Measurements from ENCODE around the gene SIGLEC9.
"Not testable (repeated sequence)": the region's sequence is repeated elsewhere in the genome, so short reads cannot be mapped to it uniquely, and the experiment has no call there.

The SIGLEC9 gene

DNA sequence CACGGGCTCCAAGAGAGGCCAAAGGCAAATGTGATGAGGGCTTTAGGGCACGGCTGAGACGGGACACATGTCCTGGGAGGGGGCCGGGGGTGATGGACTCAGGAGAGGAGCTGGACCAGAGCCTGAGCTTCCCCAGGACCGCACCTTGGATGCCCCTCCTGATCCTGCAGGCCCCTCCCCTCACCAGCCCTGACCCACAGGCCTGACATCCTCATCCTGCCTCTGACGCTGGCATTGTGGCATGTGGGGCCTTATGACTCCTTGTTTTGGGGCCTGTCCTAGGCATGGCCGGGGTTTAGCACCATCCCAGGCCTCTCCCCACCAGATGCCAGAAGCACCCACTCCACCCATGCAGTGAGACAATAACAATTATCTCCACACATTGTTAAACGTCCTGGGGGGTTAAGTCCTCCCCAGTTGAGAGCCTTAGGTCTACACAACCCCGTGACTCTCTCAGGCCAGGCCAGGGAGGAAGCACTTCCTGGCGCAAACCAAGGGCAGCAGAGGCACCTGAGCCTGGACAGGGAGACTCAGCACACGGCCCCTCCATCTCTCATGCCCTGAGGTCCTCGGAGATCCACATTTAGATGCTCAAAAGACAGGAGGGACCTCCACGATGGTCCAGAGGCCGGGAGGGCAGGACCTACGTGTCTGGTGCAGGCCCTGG lies 18.2 kb downstream of the SIGLEC9 start:
- not testable (repeated sequence) for H3K9me3 ChIP-seq (ENCODE audit: control insufficient read depth, insufficient read depth, low read length); H3K4me3 ChIP-seq (ENCODE audit: low read length); H3K27me3 ChIP-seq (ENCODE audit: control insufficient read depth, insufficient read depth, low read length); H3K4me1 ChIP-seq (ENCODE audit: control insufficient read depth, insufficient read depth, low read length); H3K36me3 ChIP-seq (ENCODE audit: control insufficient read depth, insufficient read depth, low read length); H3K27ac ChIP-seq (ENCODE audit: low read length); DNase-seq (ENCODE audit: low read depth, low spot score)
- no CpG with 5 or more reads among the region's 15 CpGs for WGBS (ENCODE audit: insufficient coverage, insufficient read length)

DNA sequence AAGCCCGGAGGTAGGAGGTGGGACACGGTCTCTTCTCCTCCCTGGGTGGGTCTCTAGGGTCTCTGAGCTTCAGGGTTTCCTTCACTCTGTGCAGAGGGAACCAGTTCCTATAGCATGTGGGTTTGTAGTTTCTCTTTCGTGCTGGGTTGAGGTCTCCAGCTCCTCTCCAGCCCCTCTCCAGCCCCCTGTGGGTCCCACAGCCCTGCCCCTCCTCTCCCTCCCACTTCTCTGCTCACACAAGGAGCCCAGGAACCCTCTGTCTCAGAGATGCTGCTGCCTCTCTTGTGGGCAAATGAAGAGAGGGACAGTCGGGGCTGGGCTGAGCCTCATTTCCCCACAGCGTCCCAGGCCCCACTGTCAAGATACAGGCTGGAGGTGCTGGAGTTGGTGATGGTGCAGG lies 18.8 kb downstream of the SIGLEC9 start:
- Histone ChIP-seq H3K4me3 (ENCODE audit: low read length) (no peak overlapping the region), H3K27ac (ENCODE audit: low read length) (no peak overlapping the region), H3K9me3 (ENCODE audit: control insufficient read depth, insufficient read depth, low read length) (no peaks in the 10 kb centered on the region), H3K36me3 (ENCODE audit: control insufficient read depth, insufficient read depth, low read length) (no peaks in the 10 kb centered on the region), H3K27me3 (ENCODE audit: control insufficient read depth, insufficient read depth, low read length) (no peaks in the 10 kb centered on the region), H3K4me1 (ENCODE audit: control insufficient read depth, insufficient read depth, low read length) (peaks cover 4% of the 10 kb centered on the region; the same call in 1 of the 2 replicates)
- DNase-seq (ENCODE audit: low read depth, low spot score), result no peak
- WGBS (ENCODE audit: insufficient coverage, insufficient read length), result no CpG with 5 or more reads among the region's 5 CpGs

DNA sequence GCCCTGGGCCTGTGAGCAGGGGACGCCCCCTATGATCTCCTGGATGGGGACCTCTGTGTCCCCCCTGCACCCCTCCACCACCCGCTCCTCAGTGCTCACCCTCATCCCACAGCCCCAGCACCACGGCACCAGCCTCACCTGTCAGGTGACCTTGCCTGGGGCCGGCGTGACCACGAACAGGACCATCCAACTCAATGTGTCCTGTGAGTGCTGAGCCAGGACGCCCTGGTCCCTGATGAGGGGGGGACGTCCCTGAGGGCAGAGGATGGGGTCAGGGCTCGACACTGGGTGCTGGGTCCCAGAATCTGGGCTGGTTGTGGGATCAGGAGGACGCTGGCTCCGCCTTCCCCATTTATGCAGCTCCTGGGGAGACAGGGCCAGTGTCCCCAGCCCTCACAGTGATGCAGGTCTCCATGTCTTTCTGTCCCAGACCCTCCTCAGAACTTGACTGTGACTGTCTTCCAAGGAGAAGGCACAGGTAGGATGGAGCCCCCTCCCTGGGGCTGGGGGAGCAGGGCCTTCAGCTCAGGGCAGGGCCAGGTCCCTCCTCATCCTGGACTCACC lies 19.9 kb downstream of the SIGLEC9 start:
- H3K4me1 ChIP-seq (ENCODE audit: control insufficient read depth, insufficient read depth, low read length), result peaks cover 4% of the 10 kb centered on the region; the same call in 1 of the 2 replicates
- no peak overlapping the region for H3K4me3 ChIP-seq (ENCODE audit: low read length)
- H3K27me3 ChIP-seq (ENCODE audit: control insufficient read depth, insufficient read depth, low read length), result no peaks in the 10 kb centered on the region
- no peaks in the 10 kb centered on the region for H3K36me3 ChIP-seq (ENCODE audit: control insufficient read depth, insufficient read depth, low read length)
- no peak overlapping the region for H3K27ac ChIP-seq (ENCODE audit: low read length)
- no peaks in the 10 kb centered on the region for H3K9me3 ChIP-seq (ENCODE audit: control insufficient read depth, insufficient read depth, low read length)
- DNase-seq (ENCODE audit: low read depth, low spot score), result no peak
- no CpG with 5 or more reads among the region's 11 CpGs for WGBS (ENCODE audit: insufficient coverage, insufficient read length)

DNA sequence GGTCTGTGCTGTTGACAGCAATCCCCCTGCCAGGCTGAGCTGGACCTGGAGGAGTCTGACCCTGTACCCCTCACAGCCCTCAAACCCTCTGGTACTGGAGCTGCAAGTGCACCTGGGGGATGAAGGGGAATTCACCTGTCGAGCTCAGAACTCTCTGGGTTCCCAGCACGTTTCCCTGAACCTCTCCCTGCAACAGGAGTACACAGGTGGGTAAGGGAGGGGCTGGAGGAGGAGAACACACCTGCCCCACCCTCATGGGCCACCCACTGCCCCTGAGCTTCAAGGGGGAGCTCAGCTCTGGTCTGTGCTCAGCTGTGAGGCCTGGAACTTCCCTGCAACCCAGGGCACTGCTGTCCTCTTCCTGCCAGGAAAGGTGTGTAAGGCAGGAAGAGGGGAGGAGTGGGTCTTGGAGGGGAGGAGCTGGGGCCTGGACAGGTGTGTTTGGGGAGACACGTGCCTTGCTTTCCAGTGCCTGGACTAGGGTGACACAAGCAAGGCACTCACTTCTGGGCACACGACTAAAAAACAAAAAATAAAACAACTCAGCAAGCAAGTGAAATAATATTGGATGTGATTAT lies 21.3 kb downstream of the SIGLEC9 start:
- no CpG with 5 or more reads among the region's 4 CpGs for WGBS (ENCODE audit: insufficient coverage, insufficient read length)

DNA sequence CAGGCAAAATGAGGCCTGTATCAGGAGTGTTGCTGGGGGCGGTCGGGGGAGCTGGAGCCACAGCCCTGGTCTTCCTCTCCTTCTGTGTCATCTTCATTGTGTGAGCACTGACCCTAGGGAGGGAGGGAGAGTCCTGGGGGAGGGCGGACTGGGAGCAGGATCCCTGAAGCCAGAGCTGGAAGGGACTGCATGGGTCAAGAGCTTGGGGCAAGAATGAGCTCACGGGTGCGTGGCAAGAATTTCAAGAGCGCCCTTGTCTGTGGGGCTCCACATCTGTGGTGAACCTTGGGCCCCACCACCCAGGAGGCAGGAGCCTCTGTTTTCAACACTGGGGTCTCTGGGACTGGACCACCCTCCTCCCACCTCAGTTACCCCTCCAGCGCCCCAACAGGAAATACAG lies 22.0 kb downstream of the SIGLEC9 start:
- Histone ChIP-seq H3K4me1 (ENCODE audit: control insufficient read depth, insufficient read depth, low read length) (no peaks in the 10 kb centered on the region), H3K27me3 (ENCODE audit: control insufficient read depth, insufficient read depth, low read length) (no peaks in the 10 kb centered on the region), H3K9me3 (ENCODE audit: control insufficient read depth, insufficient read depth, low read length) (no peaks in the 10 kb centered on the region), H3K36me3 (ENCODE audit: control insufficient read depth, insufficient read depth, low read length) (no peaks in the 10 kb centered on the region), H3K27ac (ENCODE audit: low read length) (no peak overlapping the region), H3K4me3 (ENCODE audit: low read length) (no peak overlapping the region)
- no peak for DNase-seq (ENCODE audit: low read depth, low spot score)
- WGBS (ENCODE audit: insufficient coverage, insufficient read length), result no CpG with 5 or more reads among the region's 7 CpGs

More for the DNA sequence above, 21.3 kb downstream of the SIGLEC9 start:
- H3K27me3 ChIP-seq (ENCODE audit: control insufficient read depth, insufficient read depth, low read length), result no peaks in the 10 kb centered on the region
- H3K27ac ChIP-seq (ENCODE audit: low read length), result no peak overlapping the region
- DNase-seq (ENCODE audit: low read depth, low spot score), result no peak
- no peaks in the 10 kb centered on the region for H3K9me3 ChIP-seq (ENCODE audit: control insufficient read depth, insufficient read depth, low read length)
- no peaks in the 10 kb centered on the region for H3K36me3 ChIP-seq (ENCODE audit: control insufficient read depth, insufficient read depth, low read length)
- peaks cover 4% of the 10 kb centered on the region; the same call in 1 of the 2 replicates for H3K4me1 ChIP-seq (ENCODE audit: control insufficient read depth, insufficient read depth, low read length)
- H3K4me3 ChIP-seq (ENCODE audit: low read length), result no peak overlapping the region

DNA sequence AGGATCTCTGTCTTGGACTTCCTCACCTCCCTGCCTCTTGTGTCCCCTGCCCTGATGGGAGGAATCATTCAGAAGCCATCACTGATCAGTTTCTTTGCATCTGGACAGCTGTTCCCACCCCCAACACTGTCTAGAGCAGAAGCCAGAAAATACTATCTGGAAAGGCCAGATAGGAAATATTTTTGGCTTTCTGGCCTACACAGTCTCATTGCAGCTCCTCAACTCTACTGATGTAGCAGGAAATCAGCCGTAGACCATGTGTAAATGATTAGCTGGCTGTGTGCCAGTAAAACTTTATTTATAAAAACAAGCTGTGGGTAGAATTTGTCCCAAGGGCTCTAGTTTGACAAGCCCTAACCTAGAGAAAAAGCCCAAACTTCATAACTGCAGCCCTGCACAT lies 23.0 kb downstream of the SIGLEC9 start:
- no peaks in the 10 kb centered on the region for H3K27me3 ChIP-seq (ENCODE audit: control insufficient read depth, insufficient read depth, low read length)

DNA sequence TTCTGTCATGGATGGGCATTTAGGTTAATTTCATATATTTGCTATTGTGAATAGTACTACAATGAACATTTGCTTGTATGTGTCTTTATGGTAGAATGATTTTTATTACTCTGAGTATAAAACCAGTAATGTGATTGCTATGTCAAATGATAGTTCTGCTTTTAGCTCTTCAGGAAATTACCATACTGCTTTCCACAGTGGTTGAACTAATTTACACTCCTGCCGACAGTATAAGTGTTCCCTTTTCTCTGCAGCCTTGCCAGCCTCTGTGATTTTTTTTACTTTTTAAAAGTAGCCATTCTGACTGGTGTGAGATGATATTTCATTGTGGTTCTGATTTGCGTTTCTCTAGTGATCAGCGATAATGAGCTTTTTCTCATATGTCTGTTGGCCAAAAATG lies 23.9 kb downstream of the SIGLEC9 start:
- H3K4me3 ChIP-seq (ENCODE audit: low read length), result no peak overlapping the region
- no peaks in the 10 kb centered on the region for H3K4me1 ChIP-seq (ENCODE audit: control insufficient read depth, insufficient read depth, low read length)
- H3K9me3 ChIP-seq (ENCODE audit: control insufficient read depth, insufficient read depth, low read length), result no peaks in the 10 kb centered on the region
- H3K27ac ChIP-seq (ENCODE audit: low read length), result no peak overlapping the region
- H3K36me3 ChIP-seq (ENCODE audit: control insufficient read depth, insufficient read depth, low read length), result no peaks in the 10 kb centered on the region
- no CpG with 5 or more reads among the region's 3 CpGs for WGBS (ENCODE audit: insufficient coverage, insufficient read length)
- no peaks in the 10 kb centered on the region for H3K27me3 ChIP-seq (ENCODE audit: control insufficient read depth, insufficient read depth, low read length)
- no peak for DNase-seq (ENCODE audit: low read depth, low spot score)

More for the DNA sequence above, 23.0 kb downstream of the SIGLEC9 start:
- no peak for DNase-seq (ENCODE audit: low read depth, low spot score)
- no CpG with 5 or more reads among the region's 1 CpG for WGBS (ENCODE audit: insufficient coverage, insufficient read length)
- Histone ChIP-seq H3K9me3 (ENCODE audit: control insufficient read depth, insufficient read depth, low read length) (no peaks in the 10 kb centered on the region), H3K4me3 (ENCODE audit: low read length) (no peak overlapping the region), H3K27ac (ENCODE audit: low read length) (no peak overlapping the region), H3K36me3 (ENCODE audit: control insufficient read depth, insufficient read depth, low read length) (no peaks in the 10 kb centered on the region), H3K4me1 (ENCODE audit: control insufficient read depth, insufficient read depth, low read length) (no peaks in the 10 kb centered on the region)

DNA sequence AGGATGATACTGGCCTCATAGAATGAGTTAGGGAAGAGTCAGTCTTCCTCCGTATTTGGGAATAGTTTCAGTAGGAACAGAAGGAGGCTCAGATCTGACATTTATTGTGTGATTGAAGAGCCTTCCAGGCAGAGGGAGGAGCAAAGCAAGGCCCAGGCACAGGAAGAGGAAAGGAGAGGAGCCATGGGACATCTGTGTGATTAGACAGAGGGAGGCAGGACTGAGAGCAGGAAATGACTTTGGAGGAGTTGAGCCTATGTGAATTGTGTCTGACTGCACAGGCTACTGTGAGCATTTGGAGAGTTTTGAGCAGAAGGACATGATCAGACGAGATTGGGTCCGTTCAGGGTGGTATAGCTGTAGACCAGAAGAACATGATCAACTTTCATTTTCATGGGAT lies 25.9 kb downstream of the SIGLEC9 start:
- H3K4me3 ChIP-seq (ENCODE audit: low read length), result no peak overlapping the region
- no peaks in the 10 kb centered on the region for H3K36me3 ChIP-seq (ENCODE audit: control insufficient read depth, insufficient read depth, low read length)

DNA sequence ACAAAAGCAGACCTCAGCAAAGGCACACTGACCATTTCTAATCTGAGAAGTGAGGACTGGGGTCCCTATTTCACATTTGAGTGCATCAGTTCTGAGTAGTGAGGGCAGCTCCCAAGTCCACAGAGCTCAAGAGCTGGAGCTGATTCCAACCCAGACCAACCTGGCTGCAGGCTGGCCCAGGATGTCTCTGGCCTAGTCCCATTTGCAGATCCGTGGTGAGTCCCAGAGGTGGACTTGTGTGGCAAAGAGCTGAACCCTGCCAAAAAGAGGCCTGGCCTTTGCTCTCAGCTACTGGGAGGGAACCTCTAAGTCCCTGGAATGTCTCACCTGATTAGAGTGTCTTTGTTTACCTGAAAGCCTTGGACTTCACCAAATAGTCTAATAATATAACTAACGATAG lies 32.0 kb downstream of the SIGLEC9 start:
- Histone ChIP-seq H3K4me3 (ENCODE audit: low read length) (no peak overlapping the region), H3K27ac (ENCODE audit: low read length) (no peak overlapping the region), H3K27me3 (ENCODE audit: control insufficient read depth, insufficient read depth, low read length) (no peaks in the 10 kb centered on the region), H3K4me1 (ENCODE audit: control insufficient read depth, insufficient read depth, low read length) (no peaks in the 10 kb centered on the region), H3K9me3 (ENCODE audit: control insufficient read depth, insufficient read depth, low read length) (no peaks in the 10 kb centered on the region), H3K36me3 (ENCODE audit: control insufficient read depth, insufficient read depth, low read length) (no peaks in the 10 kb centered on the region)
- no CpG with 5 or more reads among the region's 2 CpGs for WGBS (ENCODE audit: insufficient coverage, insufficient read length)
- DNase-seq (ENCODE audit: low read depth, low spot score), result no peak

More for the DNA sequence above, 25.9 kb downstream of the SIGLEC9 start:
- no peak for DNase-seq (ENCODE audit: low read depth, low spot score)
- H3K27ac ChIP-seq (ENCODE audit: low read length), result no peak overlapping the region
- no peaks in the 10 kb centered on the region for H3K9me3 ChIP-seq (ENCODE audit: control insufficient read depth, insufficient read depth, low read length)
- WGBS (ENCODE audit: insufficient coverage, insufficient read length), result no CpG with 5 or more reads among the region's 3 CpGs
- H3K27me3 ChIP-seq (ENCODE audit: control insufficient read depth, insufficient read depth, low read length), result no peaks in the 10 kb centered on the region
- no peaks in the 10 kb centered on the region for H3K4me1 ChIP-seq (ENCODE audit: control insufficient read depth, insufficient read depth, low read length)

DNA sequence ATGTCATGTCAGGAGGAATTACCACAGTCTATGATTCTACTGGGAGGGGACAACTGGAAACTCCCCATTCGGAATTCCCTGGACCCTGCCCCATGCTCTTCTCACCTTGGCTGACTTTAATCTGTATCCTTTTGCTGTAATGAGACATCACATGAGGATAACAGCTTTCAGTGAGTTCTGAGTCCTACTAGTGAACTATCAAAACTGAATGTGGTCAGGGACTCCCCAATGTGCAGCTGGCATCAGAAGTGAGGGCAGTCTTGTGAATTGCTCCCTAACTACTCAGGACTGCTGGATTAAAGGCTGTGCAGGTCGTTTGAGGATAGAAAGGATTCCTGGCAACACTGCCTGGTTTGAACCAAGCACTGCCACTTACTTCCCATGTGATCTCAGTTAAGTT lies 32.6 kb downstream of the SIGLEC9 start:
- DNase-seq (ENCODE audit: low read depth, low spot score), result no peak
- H3K27ac ChIP-seq (ENCODE audit: low read length), result no peak overlapping the region
- H3K27me3 ChIP-seq (ENCODE audit: control insufficient read depth, insufficient read depth, low read length), result no peaks in the 10 kb centered on the region
- H3K4me3 ChIP-seq (ENCODE audit: low read length), result no peak overlapping the region
- H3K4me1 ChIP-seq (ENCODE audit: control insufficient read depth, insufficient read depth, low read length), result no peaks in the 10 kb centered on the region
- H3K9me3 ChIP-seq (ENCODE audit: control insufficient read depth, insufficient read depth, low read length), result no peaks in the 10 kb centered on the region
- no peaks in the 10 kb centered on the region for H3K36me3 ChIP-seq (ENCODE audit: control insufficient read depth, insufficient read depth, low read length)
- no CpG with 5 or more reads among the region's 2 CpGs for WGBS (ENCODE audit: insufficient coverage, insufficient read length)

All from iPS DF 6.9 (cell line).